GM12878 (cell line): ENCODE measurements around the gene AP1S3. TPM values are rescaled to one million over a fixed set of nuclear protein-coding genes. Genes with fewer than 3 reads are reported as not detected.
A peak's percentile ranks its signal among the peaks of the same experiment; 100 is the strongest.

Experiments used
- ATAC-seq: fragments of 200-7000 bp; cut with Tn5 transposase; 3 replicates; pipeline ENCODE4 v1.9.1; 2020; ENCODE audit warnings: mild to moderate bottlenecking, moderate library complexity
- BruUV-seq: library from RNA; stranded (reverse); fragments of 400-500 nt; replicated peaks from 2 replicates; lab custom pipeline; 2021; lab: Mats Ljungman, UMichigan
- CTCF ChIA-PET: fragments of 300-600 bp; sonication (Branson Sonifier 250); formaldehyde crosslinking; extraction: SDS; loops from one replicate; lab custom pipeline; 2021; ENCODE audit warnings: inconsistent platforms; lab: Yijun Ruan, JAX
- POLR2A ChIA-PET: fragments of 350-600 bp; formaldehyde crosslinking; extraction: SDS; loops from one replicate; lab custom pipeline; 2021; ENCODE audit warnings: inconsistent platforms; lab: Charles Lee
- RAD21 ChIA-PET: fragments of 300-600 bp; sonication (Branson Sonifier 250); formaldehyde crosslinking; loops from one replicate; lab custom pipeline; 2023; ENCODE audit warnings: antibody characterized with exemption; ENCODE audit not compliant: unreplicated experiment; lab: Charles Lee
- SMC1A ChIA-PET: fragments of 300-600 bp; sonication (Branson Sonifier 250); formaldehyde crosslinking; loops from one replicate; lab custom pipeline; 2023; ENCODE audit not compliant: unreplicated experiment, uncharacterized antibody; lab: Charles Lee
- DNase-seq: peaks from one replicate; pipeline ENCODE4 v3.0.0-alpha.2; 2011; ENCODE audit warnings: low read depth, low spot score
- FAIRE-seq: peaks from 3 replicates; lab custom pipeline; 2011; peaks lifted over from hg19 to GRCh38; lab: Jason Lieb, UNC
- H2AFZ ChIP-seq: 2 replicates; pipeline ENCODE4 v1.6.0; 2011; ENCODE audit warnings: low read depth, low read length, control low read depth; ENCODE audit not compliant: control insufficient read depth
- H3K27ac ChIP-seq: 2 replicates; pipeline ENCODE4 v1.5.1; 2011; ENCODE audit warnings: control low read depth; ENCODE audit not compliant: control insufficient read depth, insufficient read depth
- H3K27me3 ChIP-seq, 2 experiments: replicated peaks in 1 of 2; 2 replicates each; pipeline versions ENCODE4 v1.6.0 to v1.6.1; 2011; ENCODE audit warnings: low read length in 1 of 2; ENCODE audit not compliant: control insufficient read depth in 2 of 2, insufficient read depth in 2 of 2
- H3K36me3 ChIP-seq, 2 experiments: 2 replicates each; pipeline ENCODE4 v1.5.1; 2011; ENCODE audit warnings: low read length in 1 of 2; ENCODE audit not compliant: control insufficient read depth in 2 of 2, insufficient read depth in 2 of 2
- H3K4me1 ChIP-seq: 2 replicates; pipeline ENCODE4 v1.6.1; 2011; ENCODE audit warnings: mild to moderate bottlenecking, low read length, moderate library complexity, mixed read lengths; ENCODE audit not compliant: control insufficient read depth, insufficient read depth
- H3K4me2 ChIP-seq: 2 replicates; pipeline ENCODE4 v1.6.0; 2011; ENCODE audit warnings: control low read depth; ENCODE audit not compliant: control insufficient read depth, insufficient read depth
- H3K4me3 ChIP-seq: fragments of 200-600 bp; sonication (generic); 2 replicates; pipeline ENCODE4 v1.5.1; 2016
- H3K79me2 ChIP-seq: 2 replicates; pipeline ENCODE4 v1.6.0; 2011; ENCODE audit warnings: low read length; ENCODE audit not compliant: control insufficient read depth, insufficient read depth
- H3K9ac ChIP-seq: 2 replicates; pipeline ENCODE4 v1.8.0; 2011; ENCODE audit warnings: low read length, control low read depth, mixed read lengths; ENCODE audit not compliant: control insufficient read depth, insufficient read depth
- H3K9me3 ChIP-seq: replicated peaks from 3 replicates; pipeline ENCODE4 v1.5.1; 2011; ENCODE audit warnings: mild to moderate bottlenecking, low read length; ENCODE audit not compliant: control insufficient read depth, insufficient read depth
- H4K20me1 ChIP-seq: 2 replicates; pipeline ENCODE4 v1.6.0; 2011; ENCODE audit not compliant: control insufficient read depth, insufficient read depth
- ATF7 ChIP-seq: fragments of 450-650 bp; IDR thresholded peaks from 2 replicates; pipeline ENCODE4 v1.6.1; 2016; ENCODE audit warnings: low read depth, mild to moderate bottlenecking
- BHLHE40 ChIP-seq, 2 experiments: fragments of 450-650 bp in 1 of 2; IDR thresholded peaks; 2 replicates each; pipeline ENCODE4 v1.6.1; 2011 to 2017; ENCODE audit warnings: low read depth in 2 of 2, borderline replicate concordance in 1 of 2, improper control_type of control experiment in 1 of 2, low read length in 1 of 2, mild to moderate bottlenecking in 1 of 2
- CBFB ChIP-seq: IDR thresholded peaks from 2 replicates; pipeline ENCODE4 v1.6.1; 2016; ENCODE audit warnings: antibody characterized with exemption, low read depth
- CEBPB ChIP-seq, 2 experiments: fragments of 150-350 bp in 1 of 2; IDR thresholded peaks; 2 replicates each; pipeline ENCODE4 v1.6.1; 2012 to 2014; ENCODE audit warnings: low read depth in 2 of 2, low read length in 2 of 2, borderline replicate concordance in 1 of 2, inconsistent platforms in 1 of 2
- CTCF ChIP-seq, 3 experiments: IDR thresholded peaks in 2 of 3; conservative IDR thresholded peaks in 1 of 3; 2 replicates each; pipeline ENCODE4 v1.5.1; 2011; ENCODE audit warnings: low read depth in 3 of 3, low read length in 3 of 3, mild to moderate bottlenecking in 3 of 3, control low read depth in 2 of 3, moderate library complexity in 2 of 3, inconsistent platforms in 1 of 3, mixed read lengths in 1 of 3; ENCODE audit not compliant: control insufficient read depth in 2 of 3, insufficient read depth in 1 of 3; ENCODE audit errors: extremely low read depth in 1 of 3
- DPF2 ChIP-seq: fragments of 450-650 bp; IDR thresholded peaks from 2 replicates; pipeline ENCODE4 v1.6.1; 2017; ENCODE audit warnings: mild to moderate bottlenecking
- EP300 ChIP-seq, 2 experiments: fragments of 150-350 bp in 1 of 2; IDR thresholded peaks; 2 replicates each; pipeline ENCODE4 v1.6.1; 2011 to 2012; ENCODE audit warnings: low read depth in 2 of 2, low read length in 2 of 2, borderline replicate concordance in 1 of 2, improper control_type of control experiment in 1 of 2, inconsistent platforms in 1 of 2; ENCODE audit not compliant: control insufficient read depth in 1 of 2
- FOXK2 ChIP-seq: fragments of 450-650 bp; IDR thresholded peaks from 2 replicates; pipeline ENCODE4 v1.6.1; 2017; ENCODE audit warnings: mild to moderate bottlenecking, moderate library complexity
- IKZF1 ChIP-seq: fragments of 450-650 bp; conservative IDR thresholded peaks from 2 replicates; pipeline ENCODE4 v1.6.1; 2017; ENCODE audit warnings: antibody characterized with exemption, mild to moderate bottlenecking
- IRF4 ChIP-seq: IDR thresholded peaks from 2 replicates; pipeline ENCODE4 v1.6.1; 2011; ENCODE audit warnings: low read depth, low read length
- NFYA ChIP-seq: IDR thresholded peaks from 2 replicates; pipeline ENCODE4 v1.6.1; 2011; ENCODE audit warnings: low read depth, mild to moderate bottlenecking, low read length, improper control_type of control experiment, borderline replicate concordance
- NR2F1 ChIP-seq: fragments of 450-650 bp; conservative IDR thresholded peaks from 2 replicates; pipeline ENCODE4 v1.6.1; 2017; ENCODE audit warnings: mild to moderate bottlenecking
- POU2F2 ChIP-seq: IDR thresholded peaks from 3 replicates; pipeline ENCODE4 v1.6.1; 2011; ENCODE audit warnings: low read depth, mild to moderate bottlenecking, low read length, borderline replicate concordance
- RAD21 ChIP-seq: IDR thresholded peaks from 2 replicates; pipeline ENCODE4 v1.6.1; 2011; ENCODE audit warnings: mild to moderate bottlenecking, low read depth, low read length, moderate library complexity; ENCODE audit not compliant: insufficient read depth
- RB1 ChIP-seq: fragments of 450-650 bp; formaldehyde crosslinking; IDR thresholded peaks from 2 replicates; pipeline ENCODE4 v1.6.1; 2017; ENCODE audit warnings: mild to moderate bottlenecking, borderline replicate concordance
- SMARCA5 ChIP-seq: fragments of 450-650 bp; IDR thresholded peaks from 2 replicates; pipeline ENCODE4 v1.6.1; 2017; ENCODE audit warnings: mild to moderate bottlenecking
- SUZ12 ChIP-seq: fragments of 200-600 bp; sonication (generic); IDR thresholded peaks from one replicate; pipeline ENCODE4 v1.6.1; 2018; ENCODE audit warnings: antibody characterized with exemption, mild to moderate bottlenecking; ENCODE audit not compliant: unreplicated experiment
- TBL1XR1 ChIP-seq: IDR thresholded peaks from 2 replicates; pipeline ENCODE4 v1.6.1; 2012; ENCODE audit warnings: low read depth, low read length, improper control_type of control experiment
- ZZZ3 ChIP-seq: IDR thresholded peaks from 2 replicates; pipeline ENCODE4 v1.6.1; 2011; ENCODE audit warnings: low read depth; ENCODE audit not compliant: control insufficient read depth, insufficient read length
- WGBS: methylation state at CpG from one replicate; pipeline ENCODE4 v1.1.6; 2016; ENCODE audit warnings: low lambda C conversion rate; ENCODE audit not compliant: insufficient replicate concordance, insufficient coverage; ENCODE audit errors: missing lambda C conversion rate; 5-methylcytosine and 5-hydroxymethylcytosine counted together
- in situ Hi-C: fragments of 300-500 bp; cut with MboI; formaldehyde crosslinking; loops from 9 replicates; pipeline ENCODE4 v1.14.3; 2018; ENCODE audit warnings: mixed read lengths
- intact Hi-C: fragments of 100-400 bp; cut with micrococcal nuclease; formaldehyde crosslinking; loops from one replicate; pipeline ENCODE4 v1.14.2; 2022; ENCODE audit not compliant: unreplicated experiment
- polyA plus RNA-seq, 11 experiments: library from polyadenylated mRNA; depleted of rRNA in 4 of 11; unstranded in 6 of 11; stranded (reverse) in 5 of 11; fragments of >200 nt; fragmentation: Nextera tagmentation in 4 of 11; fragmentation: Illumina TruSeq in 1 of 11; extraction: Ambion mirVana in 4 of 11; extraction: Trizol in 1 of 11; gene quantifications; 1 replicate in 1 of 11; 2 replicates in 10 of 11; pipeline versions ENCODE4 v1.2.1 to v1.2.3, GENCODE V29; 2011 to 2016; ENCODE audit warnings: inconsistent platforms in 2 of 11, missing spikeins in 2 of 11, low read depth in 1 of 11
- total RNA-seq, 4 experiments: library from RNA; depleted of rRNA in 3 of 4; stranded (reverse); fragments of >200 nt in 3 of 4; fragmentation: Illumina TruSeq in 1 of 4; extraction: Trizol in 1 of 4; gene quantifications; 2 replicates each; pipeline versions ENCODE4 v1.2.1 to v1.2.3, GENCODE V29; 2013 to 2021

The AP1S3 gene
- total and polyA plus RNA-seq, 10 of the 15 experiments (the other 5 are each of a cell fraction or from before 2014, with no cell fraction given), result 2.6 to 14.3 (median 9.2) TPM

GRCh38 chr2:223760838-223761502, 76.4 kb downstream of the AP1S3 start:
- no TSS peak for BruUV-seq
- RAD21 ChIA-PET, result interaction anchor here (0.6 to 3.8 kb wide), 9 partner anchors 32 to 200 kb away, joined by 3 to 26 read pairs (median 4); no protein-coding TSS in a partner anchor
- SMC1A ChIA-PET, result interaction anchor here (0.6 to 1.3 kb wide), 13 partner anchors 24 to 209 kb away, joined by 3 to 7 read pairs (median 3); no protein-coding TSS in a partner anchor
- Histone ChIP-seq H3K4me2 (peak overlapping the region; percentile 63), H2AFZ (peak overlapping the region; percentile 73), H3K36me3 (no peaks in the 10 kb centered on the region), H4K20me1 (0 out of 2 replicates have a peak, but pooled peaks cover 2% of the 10 kb centered on the region), H3K9ac (no peak overlapping the region), H3K79me2 (no peaks in the 10 kb centered on the region), H3K9me3 (no peaks in the 10 kb centered on the region), H3K4me1 (peaks cover 27% of the 10 kb centered on the region), H3K27ac (peak overlapping the region; percentile 58), H3K27me3 (no peaks in the 10 kb centered on the region), H3K4me3 (no peak overlapping the region)
- FAIRE-seq, result peak; percentile 35
- in situ Hi-C loops (no loop called here), intact Hi-C loops (loop anchor here (1.0 kb wide), 1 partner anchor 76 kb away; the partner anchor contains the start of gene AP1S3)
- DNase-seq, result peak; percentile 53
- peak; percentile 91 for ATAC-seq
- 21% methylated on average over 8 of the region's 8 CpGs for WGBS
- CTCF ChIA-PET, result interaction anchor here (0.8 to 3.9 kb wide), 11 partner anchors 15 to 209 kb away, joined by 3 to 26 read pairs (median 3); no protein-coding TSS in a partner anchor
- POLR2A ChIA-PET, result no interaction called here
- 0 out of 2 replicates have a peak, but pooled peaks have one; percentile 29 for TF ChIP-seq ATF7
- TF ChIP-seq CTCF (IDR thresholded peaks at IDR 0.05 in 2 of 3, conservative IDR thresholded peaks at IDR 0.05 in 1 of 3; ENCODE audit: control insufficient read depth in 2 of 3, extremely low read depth in 1 of 3, insufficient read depth in 1 of 3, low read depth in 3 of 3, low read length in 3 of 3), result peak; percentile 30 to 51 (median 46)
- TF ChIP-seq ZZZ3, result no peak
- TF ChIP-seq IRF4, result 0 out of 2 replicates have a peak, but pooled peaks have one; percentile 16
- TF ChIP-seq EP300 (IDR thresholded peaks at IDR 0.05; ENCODE audit: borderline replicate concordance in 1 of 2, control insufficient read depth in 1 of 2, low read depth in 2 of 2, low read length in 2 of 2), result no peak
- no peak for TF ChIP-seq SMARCA5
- TF ChIP-seq TBL1XR1, result no peak
- 0 out of 2 replicates have a peak, but pooled peaks have one; percentile 9 for TF ChIP-seq IKZF1
- TF ChIP-seq DPF2, result no peak
- peak; percentile 35; the same call in 1 of the 2 replicates for TF ChIP-seq RAD21
- TF ChIP-seq BHLHE40 (IDR thresholded peaks at IDR 0.05; ENCODE audit: borderline replicate concordance in 1 of 2, low read depth in 2 of 2, low read length in 1 of 2), result no peak
- TF ChIP-seq NFYA, result no peak
- TF ChIP-seq SUZ12, result no peak
- no peak for TF ChIP-seq FOXK2
- 0 out of 3 replicates have a peak, but pooled peaks have one; percentile 26 for TF ChIP-seq POU2F2
- TF ChIP-seq RB1, result no peak
- TF ChIP-seq CEBPB (IDR thresholded peaks at IDR 0.05; ENCODE audit: borderline replicate concordance in 1 of 2, low read depth in 2 of 2, low read length in 2 of 2), result no peak
- no peak for TF ChIP-seq NR2F1
- peak; percentile 25; the same call in 1 of the 2 replicates for TF ChIP-seq CBFB
